SU-DHL-6 (cell line): Measurements from ENCODE around the gene LIN54.
"Not testable (repeated sequence)": the region's sequence is repeated elsewhere in the genome, so short reads cannot be mapped to it uniquely, and the experiment has no call there.

Source experiments
- H2AFZ ChIP-seq: fragments of 200-600 bp; sonication (generic); 2 replicates; pipeline ENCODE4 v1.6.1; 2014; ENCODE audit warnings: low read depth, mild to moderate bottlenecking, moderate library complexity, mixed read lengths, antibody characterized with exemption, low read length; ENCODE audit not compliant: severe bottlenecking
- H3F3A ChIP-seq: fragments of 200-600 bp; shearing (Covaris generic); 2 replicates; pipeline ENCODE4 v1.6.0; 2016; ENCODE audit warnings: antibody characterized with exemption, mild to moderate bottlenecking; ENCODE audit not compliant: insufficient read depth
- H3K27ac ChIP-seq: fragments of 200-600 bp; sonication (generic); 2 replicates; pipeline ENCODE4 v1.5.1; 2016; ENCODE audit warnings: low read depth, mild to moderate bottlenecking, low read length, moderate library complexity, mixed read lengths
- H3K27me3 ChIP-seq: fragments of 200-600 bp; sonication (generic), shearing (Covaris generic); 2 replicates; pipeline ENCODE4 v1.6.0; 2014; ENCODE audit warnings: mild to moderate bottlenecking, low read length
- H3K36me3 ChIP-seq: fragments of 200-600 bp; sonication (generic); 2 replicates; pipeline ENCODE4 v1.6.1; 2014; ENCODE audit warnings: mild to moderate bottlenecking, low read length, mixed read lengths
- H3K4me2 ChIP-seq: fragments of 300-600, 200-600 bp; shearing (Covaris generic), sonication (generic); 2 replicates; pipeline ENCODE4 v1.6.0; 2014; ENCODE audit warnings: low read length, low read depth, mild to moderate bottlenecking; ENCODE audit not compliant: poor library complexity, severe bottlenecking
- H3K4me3 ChIP-seq: fragments of 200-600 bp; sonication (generic); 2 replicates; pipeline ENCODE4 v1.5.1; 2014; ENCODE audit warnings: antibody characterized with exemption, low read length, mild to moderate bottlenecking, mixed read lengths; ENCODE audit not compliant: insufficient read depth, poor library complexity, severe bottlenecking
- H3K79me2 ChIP-seq: fragments of 200-600 bp; sonication (generic); 2 replicates; pipeline ENCODE4 v1.6.1; 2014; ENCODE audit warnings: mild to moderate bottlenecking, low read length, moderate library complexity; ENCODE audit not compliant: insufficient read depth
- H3K9ac ChIP-seq: fragments of 200-600 bp; sonication (generic); 2 replicates; pipeline ENCODE4 v1.7.0; 2014; ENCODE audit warnings: mild to moderate bottlenecking, low read length
- H3K9me2 ChIP-seq: fragments of 200-600 bp; sonication (generic); replicated peaks from 2 replicates; pipeline ENCODE4 v1.6.1; 2014; ENCODE audit warnings: low read length; ENCODE audit not compliant: insufficient read depth
- H3K9me3 ChIP-seq: fragments of 200-600 bp; sonication (generic); 2 replicates; pipeline ENCODE4 v1.6.1; 2014; ENCODE audit warnings: low read length, mixed read lengths; ENCODE audit not compliant: insufficient read depth
- H4K20me1 ChIP-seq: fragments of 200-600 bp; sonication (generic); 2 replicates; pipeline ENCODE4 v1.6.1; 2014; ENCODE audit warnings: low read depth, mild to moderate bottlenecking, antibody characterized with exemption, low read length, moderate library complexity, mixed read lengths
- CTCF ChIP-seq: fragments of 200-600 bp; sonication (generic); IDR thresholded peaks from one replicate; pipeline ENCODE4 v1.5.1; 2017; ENCODE audit warnings: antibody characterized with exemption, mild to moderate bottlenecking, low read length, moderate library complexity; ENCODE audit not compliant: insufficient read depth, poor library complexity, severe bottlenecking
- EZH2phosphoT487 ChIP-seq: fragments of 200-600 bp; sonication (generic), shearing (Covaris generic); conservative IDR thresholded peaks from 2 replicates; pipeline ENCODE4 v1.6.1; 2018; ENCODE audit warnings: mild to moderate bottlenecking, antibody characterized with exemption, low read length, moderate library complexity, mixed read lengths

The LIN54 gene

GRCh38 chr4:83011689-83012199, 1.1 kb upstream of the LIN54 start:
- Histone ChIP-seq H3K36me3 (no peaks in the 10 kb centered on the region), H3K27me3 (no peaks in the 10 kb centered on the region), H3K9me2 (no peaks in the 10 kb centered on the region), H3K9ac (peak overlapping the region; percentile 90), H3K4me3 (peak overlapping the region; percentile 82), H2AFZ (peak overlapping the region; percentile 12), H3F3A (peaks cover 20% of the 10 kb centered on the region), H4K20me1 (no peaks in the 10 kb centered on the region), H3K9me3 (no peaks in the 10 kb centered on the region), H3K27ac (peak overlapping the region; percentile 80), H3K79me2 (peaks cover 54% of the 10 kb centered on the region), H3K4me2 (peak overlapping the region; percentile 99)
- TF ChIP-seq EZH2phosphoT487 (no peak), CTCF (no peak)

- no peaks in the 10 kb centered on the region for H3K9me3 ChIP-seq
- H3K27me3 ChIP-seq: no peaks in the 10 kb centered on the region
- H3K4me2 ChIP-seq: peak overlapping the region; percentile 87
- no peaks in the 10 kb centered on the region for H4K20me1 ChIP-seq
- peaks cover 20% of the 10 kb centered on the region for H3F3A ChIP-seq
- H3K27ac ChIP-seq: peak overlapping the region; percentile 67
- peak overlapping the region; percentile 82 for H3K4me3 ChIP-seq
- H2AFZ ChIP-seq: peak overlapping the region; percentile 54
- peak overlapping the region; percentile 90 for H3K9ac ChIP-seq
- H3K36me3 ChIP-seq: no peaks in the 10 kb centered on the region
- H3K9me2 ChIP-seq: no peaks in the 10 kb centered on the region
- H3K79me2 ChIP-seq: peaks cover 70% of the 10 kb centered on the region
- TF ChIP-seq CTCF: no peak
- no peak for TF ChIP-seq EZH2phosphoT487
Measured at GRCh38 chr4:83010111-83010521, 507 bp downstream of the LIN54 start.

- Histone ChIP-seq H3K4me3 (peak overlapping the region; percentile 82), H4K20me1 (no peaks in the 10 kb centered on the region), H3K27me3 (no peaks in the 10 kb centered on the region), H3K27ac (peak overlapping the region; percentile 67; the same call in 1 of the 2 replicates), H2AFZ (no peak overlapping the region), H3K9ac (peak overlapping the region; percentile 90), H3K36me3 (no peaks in the 10 kb centered on the region), H3K9me2 (no peaks in the 10 kb centered on the region), H3K9me3 (no peaks in the 10 kb centered on the region), H3K4me2 (peak overlapping the region; percentile 87), H3K79me2 (peaks cover 76% of the 10 kb centered on the region), H3F3A (peaks cover 20% of the 10 kb centered on the region)
- TF ChIP-seq EZH2phosphoT487 (no peak), CTCF (no peak)
Measured at GRCh38 chr4:83009529-83009928, 1.1 kb downstream of the LIN54 start.

- peaks cover 85% of the 10 kb centered on the region for H3K79me2 ChIP-seq
- H2AFZ ChIP-seq, H3K9me3 ChIP-seq, H3F3A ChIP-seq, H3K27me3 ChIP-seq, H3K4me2 ChIP-seq, H3K27ac ChIP-seq, H4K20me1 ChIP-seq, H3K36me3 ChIP-seq, H3K9me2 ChIP-seq, H3K9ac ChIP-seq, H3K4me3 ChIP-seq: not testable (repeated sequence)
Measured at GRCh38 chr4:83003044-83003791, 7.4 kb downstream of the LIN54 start.
